ENCODE measurements around the gene GTF2IRD1. TPM values are rescaled to one million over a fixed set of nuclear protein-coding genes. Genes with fewer than 3 reads are reported as not detected.

GTF2IRD1 gene
- total and polyA plus RNA-seq, 2 of the 13 experiments (the other 11 are each of a cell fraction or from before 2014, with no cell fraction given): 16.5 to 26.7 TPM

DNA sequence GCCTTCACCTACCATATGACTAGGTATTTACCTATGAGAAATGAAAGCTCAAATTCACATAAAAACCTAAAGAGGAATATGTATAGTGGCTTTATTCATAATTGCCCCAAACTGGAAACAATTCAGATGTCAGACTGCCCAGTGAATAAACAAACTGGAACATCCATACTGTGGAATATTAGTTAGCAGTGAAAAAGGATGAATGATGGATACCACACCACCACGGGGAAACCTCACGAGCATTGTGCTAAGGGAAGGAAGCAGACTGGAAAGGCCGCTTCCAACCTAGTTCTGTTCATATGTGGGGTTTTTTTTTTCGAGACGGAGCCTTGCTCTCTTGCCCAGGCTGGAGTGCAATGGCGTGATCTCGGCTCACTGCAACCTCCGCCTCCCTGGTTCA is 16.8 kb downstream of the GTF2IRD1 start:
- no TSS peak for BruUV-seq (replicated peaks)
- ChIA-PET CTCF (ENCODE audit: low intra/inter-chr PET ratio, low total read pairs) (no interaction called here), POLR2A (no interaction called here)
- Histone ChIP-seq H4K20me1 (ENCODE audit: insufficient read depth, low read length) (peaks cover 3% of the 10 kb centered on the region; the same call in 1 of the 2 replicates), H3K9ac (ENCODE audit: insufficient read depth, low read depth, low read length) (no peak overlapping the region), H3K27me3 (ENCODE audit: control insufficient read depth in 1 of 2, insufficient read depth in 2 of 2, low read length in 2 of 2) (no peaks in the 10 kb centered on the region), H2AFZ (ENCODE audit: low read length) (no peak overlapping the region), H3K4me1 (ENCODE audit: insufficient read depth, low read length) (0 out of 2 replicates have a peak, but pooled peaks cover 1% of the 10 kb centered on the region), H3K27ac (ENCODE audit: extremely low read length, insufficient read depth, low read length) (no peak overlapping the region), H3K9me3 (ENCODE audit: low read length) (no peaks in the 10 kb centered on the region), H3K79me2 (ENCODE audit: insufficient read depth, low read length) (peaks cover 21% of the 10 kb centered on the region), H3K36me3 (replicated peaks in 1 of 2; ENCODE audit: control insufficient read depth in 1 of 2, insufficient read depth in 2 of 2, low read length in 2 of 2) (peaks cover 3 to 6% of the 10 kb centered on the region in 2 experiments; a peak in 4 of 5 replicates), H3K4me3 (replicated peaks in 1 of 3; ENCODE audit: insufficient read depth in 1 of 3, low read depth in 2 of 3, low read length in 3 of 3) (no peak overlapping the region), H3K4me2 (ENCODE audit: low read depth, low read length) (no peak overlapping the region)
- no peak for ATAC-seq
- FAIRE-seq: no peak
- intact Hi-C loops (cut with micrococcal nuclease; ENCODE audit: unreplicated experiment) (no loop called here), in situ Hi-C loops (cut with HindIII; ENCODE audit: extremely low pct_ligation_motif_present, low pct_unique_long_range_greater_than_20kb) (no loop called here)
- DNase-seq (ENCODE audit: low spot score): no peak
- WGBS (ENCODE audit: low lambda C conversion rate): 97% methylated on average over 8 of the region's 8 CpGs
- TF ChIP-seq, protein P1, sequence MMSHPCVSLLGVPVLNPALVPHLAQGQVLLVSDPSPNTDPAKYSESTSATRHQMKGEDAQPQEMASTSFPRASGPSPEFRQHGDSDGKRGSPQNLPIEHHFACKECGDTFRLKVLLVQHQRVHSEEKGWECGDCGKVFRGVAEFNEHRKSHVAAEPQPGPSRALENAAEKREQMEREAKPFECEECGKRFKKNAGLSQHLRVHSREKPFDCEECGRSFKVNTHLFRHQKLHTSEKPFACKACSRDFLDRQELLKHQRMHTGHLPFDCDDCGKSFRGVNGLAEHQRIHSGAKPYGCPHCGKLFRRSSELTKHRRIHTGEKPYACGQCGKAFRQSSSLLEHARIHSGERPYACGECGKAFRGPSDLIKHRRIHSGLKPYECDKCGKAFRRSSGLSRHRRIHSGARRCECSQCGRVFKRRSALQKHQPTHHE (CRISPR knock-in tag; IDR thresholded peaks at IDR 0.05; ENCODE audit: borderline replicate concordance): no peak
- no peak for TF ChIP-seq EHMT2 (IDR thresholded peaks at IDR 0.05; ENCODE audit: borderline replicate concordance, low read depth, low read length)
- TF ChIP-seq ZNF761 (CRISPR knock-in tag; conservative IDR thresholded peaks at IDR 0.05): no peak
- TF ChIP-seq HNRNPLL (IDR thresholded peaks at IDR 0.05; ENCODE audit: low read depth, low read length, poor library complexity, severe bottlenecking): no peak
- no peak for TF ChIP-seq ZMYM4 (CRISPR knock-in tag; IDR thresholded peaks at IDR 0.05)
- no peak for TF ChIP-seq ZNF331 (CRISPR knock-in tag; IDR thresholded peaks at IDR 0.05)
- TF ChIP-seq MEIS1 (CRISPR knock-in tag; IDR thresholded peaks at IDR 0.05; ENCODE audit: borderline replicate concordance): no peak
- TF ChIP-seq, protein P2, sequence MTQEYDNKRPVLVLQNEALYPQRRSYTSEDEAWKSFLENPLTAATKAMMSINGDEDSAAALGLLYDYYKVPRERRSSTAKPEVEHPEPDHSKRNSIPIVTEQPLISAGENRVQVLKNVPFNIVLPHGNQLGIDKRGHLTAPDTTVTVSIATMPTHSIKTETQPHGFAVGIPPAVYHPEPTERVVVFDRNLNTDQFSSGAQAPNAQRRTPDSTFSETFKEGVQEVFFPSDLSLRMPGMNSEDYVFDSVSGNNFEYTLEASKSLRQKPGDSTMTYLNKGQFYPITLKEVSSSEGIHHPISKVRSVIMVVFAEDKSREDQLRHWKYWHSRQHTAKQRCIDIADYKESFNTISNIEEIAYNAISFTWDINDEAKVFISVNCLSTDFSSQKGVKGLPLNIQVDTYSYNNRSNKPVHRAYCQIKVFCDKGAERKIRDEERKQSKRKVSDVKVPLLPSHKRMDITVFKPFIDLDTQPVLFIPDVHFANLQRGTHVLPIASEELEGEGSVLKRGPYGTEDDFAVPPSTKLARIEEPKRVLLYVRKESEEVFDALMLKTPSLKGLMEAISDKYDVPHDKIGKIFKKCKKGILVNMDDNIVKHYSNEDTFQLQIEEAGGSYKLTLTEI (CRISPR knock-in tag; conservative IDR thresholded peaks at IDR 0.05): no peak
- no peak for TF ChIP-seq MAZ (IDR thresholded peaks at IDR 0.05; ENCODE audit: borderline replicate concordance, low read depth, low read length)
- no peak for TF ChIP-seq MAZ (CRISPR knock-in tag; IDR thresholded peaks at IDR 0.05; ENCODE audit: low read depth)
- no peak for TF ChIP-seq SSRP1 (CRISPR knock-in tag; IDR thresholded peaks at IDR 0.05)
- no peak for TF ChIP-seq KLF6 (CRISPR knock-in tag; IDR thresholded peaks at IDR 0.05)
- TF ChIP-seq, protein P3, sequence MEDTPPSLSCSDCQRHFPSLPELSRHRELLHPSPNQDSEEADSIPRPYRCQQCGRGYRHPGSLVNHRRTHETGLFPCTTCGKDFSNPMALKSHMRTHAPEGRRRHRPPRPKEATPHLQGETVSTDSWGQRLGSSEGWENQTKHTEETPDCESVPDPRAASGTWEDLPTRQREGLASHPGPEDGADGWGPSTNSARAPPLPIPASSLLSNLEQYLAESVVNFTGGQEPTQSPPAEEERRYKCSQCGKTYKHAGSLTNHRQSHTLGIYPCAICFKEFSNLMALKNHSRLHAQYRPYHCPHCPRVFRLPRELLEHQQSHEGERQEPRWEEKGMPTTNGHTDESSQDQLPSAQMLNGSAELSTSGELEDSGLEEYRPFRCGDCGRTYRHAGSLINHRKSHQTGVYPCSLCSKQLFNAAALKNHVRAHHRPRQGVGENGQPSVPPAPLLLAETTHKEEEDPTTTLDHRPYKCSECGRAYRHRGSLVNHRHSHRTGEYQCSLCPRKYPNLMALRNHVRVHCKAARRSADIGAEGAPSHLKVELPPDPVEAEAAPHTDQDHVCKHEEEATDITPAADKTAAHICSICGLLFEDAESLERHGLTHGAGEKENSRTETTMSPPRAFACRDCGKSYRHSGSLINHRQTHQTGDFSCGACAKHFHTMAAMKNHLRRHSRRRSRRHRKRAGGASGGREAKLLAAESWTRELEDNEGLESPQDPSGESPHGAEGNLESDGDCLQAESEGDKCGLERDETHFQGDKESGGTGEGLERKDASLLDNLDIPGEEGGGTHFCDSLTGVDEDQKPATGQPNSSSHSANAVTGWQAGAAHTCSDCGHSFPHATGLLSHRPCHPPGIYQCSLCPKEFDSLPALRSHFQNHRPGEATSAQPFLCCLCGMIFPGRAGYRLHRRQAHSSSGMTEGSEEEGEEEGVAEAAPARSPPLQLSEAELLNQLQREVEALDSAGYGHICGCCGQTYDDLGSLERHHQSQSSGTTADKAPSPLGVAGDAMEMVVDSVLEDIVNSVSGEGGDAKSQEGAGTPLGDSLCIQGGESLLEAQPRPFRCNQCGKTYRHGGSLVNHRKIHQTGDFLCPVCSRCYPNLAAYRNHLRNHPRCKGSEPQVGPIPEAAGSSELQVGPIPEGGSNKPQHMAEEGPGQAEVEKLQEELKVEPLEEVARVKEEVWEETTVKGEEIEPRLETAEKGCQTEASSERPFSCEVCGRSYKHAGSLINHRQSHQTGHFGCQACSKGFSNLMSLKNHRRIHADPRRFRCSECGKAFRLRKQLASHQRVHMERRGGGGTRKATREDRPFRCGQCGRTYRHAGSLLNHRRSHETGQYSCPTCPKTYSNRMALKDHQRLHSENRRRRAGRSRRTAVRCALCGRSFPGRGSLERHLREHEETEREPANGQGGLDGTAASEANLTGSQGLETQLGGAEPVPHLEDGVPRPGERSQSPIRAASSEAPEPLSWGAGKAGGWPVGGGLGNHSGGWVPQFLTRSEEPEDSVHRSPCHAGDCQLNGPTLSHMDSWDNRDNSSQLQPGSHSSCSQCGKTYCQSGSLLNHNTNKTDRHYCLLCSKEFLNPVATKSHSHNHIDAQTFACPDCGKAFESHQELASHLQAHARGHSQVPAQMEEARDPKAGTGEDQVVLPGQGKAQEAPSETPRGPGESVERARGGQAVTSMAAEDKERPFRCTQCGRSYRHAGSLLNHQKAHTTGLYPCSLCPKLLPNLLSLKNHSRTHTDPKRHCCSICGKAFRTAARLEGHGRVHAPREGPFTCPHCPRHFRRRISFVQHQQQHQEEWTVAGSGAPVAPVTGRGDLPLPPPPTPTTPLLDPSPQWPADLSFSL (CRISPR knock-in tag; IDR thresholded peaks at IDR 0.05): no peak
- no peak for TF ChIP-seq NCOA1 (CRISPR knock-in tag; IDR thresholded peaks at IDR 0.05)
- TF ChIP-seq KDM5A (IDR thresholded peaks at IDR 0.05; ENCODE audit: borderline replicate concordance, low read length): no peak
- TF ChIP-seq FOXK1 (CRISPR knock-in tag; IDR thresholded peaks at IDR 0.05; ENCODE audit: borderline replicate concordance, low read depth): no peak
